NCI-H187 treated with DMSO at 0.1 percent for 48 hours (cell line): ENCODE results near the gene VDR.

Experiments used
- DNase-seq: peaks from one replicate; lab custom pipeline; 2025; lab: John Stamatoyannopoulos, UW

Gene VDR

GRCh38 chr12:47795121-47795813 is 109.5 kb downstream of the VDR start:
- no peak for DNase-seq

- DNase-seq, result no peak
These were observed 110.1 kb downstream of the VDR start for GRCh38 chr12:47794679-47795078.

DNA sequence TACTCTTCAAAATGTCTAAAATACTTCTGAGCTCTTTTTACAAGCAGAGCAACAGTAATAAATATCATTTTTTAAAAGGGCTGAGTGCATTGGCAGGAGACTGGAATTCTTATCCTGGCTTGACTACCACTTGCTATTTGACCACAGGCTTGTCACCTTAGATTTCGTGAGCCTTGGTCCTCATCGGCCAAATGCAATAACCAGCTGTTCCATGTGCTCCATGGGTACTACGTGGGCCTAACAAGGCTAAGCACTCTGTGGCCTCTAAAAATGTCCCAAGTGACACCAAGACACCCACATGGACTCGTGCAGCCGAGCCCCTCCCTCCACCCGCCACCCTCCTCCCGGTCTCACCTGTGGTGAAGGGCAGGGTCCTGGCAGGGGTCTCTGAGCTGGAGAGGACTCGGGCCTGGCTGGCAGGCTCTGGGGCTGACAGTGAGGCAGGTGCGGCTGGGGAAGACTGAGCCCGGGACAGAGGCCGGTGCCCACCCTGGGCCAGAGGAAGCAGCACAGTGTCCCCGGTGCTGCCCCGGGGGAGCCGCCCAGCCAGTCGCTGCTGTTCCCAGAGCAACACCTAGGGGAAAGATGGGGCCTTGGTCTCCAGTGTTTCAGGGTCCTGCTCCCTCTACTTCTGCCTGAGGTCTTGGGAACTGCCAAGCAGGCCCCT is 111.6 kb downstream of the VDR start:
- DNase-seq, result no peak

DNA sequence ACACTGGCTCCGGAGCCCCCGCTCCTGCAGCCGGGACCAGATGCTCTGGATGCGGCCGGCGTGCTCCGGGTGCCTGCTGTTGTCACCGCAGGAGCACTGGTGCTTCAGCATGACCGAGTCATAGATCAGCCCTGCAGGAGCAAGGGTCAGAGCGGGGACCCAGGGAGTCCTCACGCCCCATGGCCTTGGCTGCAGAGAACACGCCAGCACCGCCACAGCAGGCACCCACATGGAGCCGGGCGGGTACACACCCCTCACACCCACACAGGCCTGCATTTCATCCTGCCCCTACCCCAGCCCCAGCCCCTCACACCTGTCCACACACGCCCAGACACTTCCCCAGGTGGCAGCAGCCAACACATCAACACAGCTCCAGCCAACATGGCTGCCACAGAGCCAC is 112.9 kb downstream of the VDR start:
- no peak for DNase-seq
